ENCODE results near the gene TRIM47. TPM values are rescaled to one million over a fixed set of nuclear protein-coding genes. Genes with fewer than 3 reads are reported as not detected.
"Not testable (repeated sequence)": the region's sequence is repeated elsewhere in the genome, so short reads cannot be mapped to it uniquely, and the experiment has no call there.

TRIM47 gene
- total RNA-seq, 1 experiment from 2014 or later, result 12.9 TPM

DNA sequence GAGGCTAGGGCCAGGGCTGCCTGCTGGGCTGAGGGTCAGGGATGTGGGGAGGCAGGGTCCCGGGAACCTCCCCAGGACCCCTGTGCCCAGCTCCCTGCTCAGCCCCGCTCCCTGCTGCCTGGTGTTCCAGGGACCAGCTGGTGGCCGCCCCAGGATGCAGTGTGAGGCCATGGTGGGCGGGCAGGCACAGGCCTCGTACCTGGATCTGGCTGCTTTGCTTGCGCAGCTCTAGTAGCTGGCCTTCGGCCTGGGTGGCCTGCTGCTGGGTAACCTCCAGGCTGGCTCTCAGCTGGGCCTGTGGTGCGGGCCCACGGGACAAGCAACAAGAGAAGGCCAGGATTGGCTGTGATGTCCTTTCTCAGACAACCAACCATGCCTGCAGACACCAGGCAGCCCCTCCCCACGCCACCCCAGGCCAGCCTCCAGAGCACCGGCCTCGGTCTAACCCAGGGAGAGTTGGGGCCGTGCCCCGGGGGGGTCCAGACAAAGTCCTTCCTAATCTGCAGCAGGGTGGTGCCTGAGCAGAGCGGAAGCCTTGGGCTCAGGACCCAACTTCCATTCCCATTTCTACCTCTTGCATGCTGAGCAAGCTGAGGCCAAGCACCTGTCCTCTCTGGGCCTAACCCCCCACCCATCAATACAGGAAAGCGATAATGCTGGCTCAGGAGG, 14.3 kb upstream of the TRIM47 start:
- DNase-seq (ENCODE audit: low spot score), result no peak

DNA sequence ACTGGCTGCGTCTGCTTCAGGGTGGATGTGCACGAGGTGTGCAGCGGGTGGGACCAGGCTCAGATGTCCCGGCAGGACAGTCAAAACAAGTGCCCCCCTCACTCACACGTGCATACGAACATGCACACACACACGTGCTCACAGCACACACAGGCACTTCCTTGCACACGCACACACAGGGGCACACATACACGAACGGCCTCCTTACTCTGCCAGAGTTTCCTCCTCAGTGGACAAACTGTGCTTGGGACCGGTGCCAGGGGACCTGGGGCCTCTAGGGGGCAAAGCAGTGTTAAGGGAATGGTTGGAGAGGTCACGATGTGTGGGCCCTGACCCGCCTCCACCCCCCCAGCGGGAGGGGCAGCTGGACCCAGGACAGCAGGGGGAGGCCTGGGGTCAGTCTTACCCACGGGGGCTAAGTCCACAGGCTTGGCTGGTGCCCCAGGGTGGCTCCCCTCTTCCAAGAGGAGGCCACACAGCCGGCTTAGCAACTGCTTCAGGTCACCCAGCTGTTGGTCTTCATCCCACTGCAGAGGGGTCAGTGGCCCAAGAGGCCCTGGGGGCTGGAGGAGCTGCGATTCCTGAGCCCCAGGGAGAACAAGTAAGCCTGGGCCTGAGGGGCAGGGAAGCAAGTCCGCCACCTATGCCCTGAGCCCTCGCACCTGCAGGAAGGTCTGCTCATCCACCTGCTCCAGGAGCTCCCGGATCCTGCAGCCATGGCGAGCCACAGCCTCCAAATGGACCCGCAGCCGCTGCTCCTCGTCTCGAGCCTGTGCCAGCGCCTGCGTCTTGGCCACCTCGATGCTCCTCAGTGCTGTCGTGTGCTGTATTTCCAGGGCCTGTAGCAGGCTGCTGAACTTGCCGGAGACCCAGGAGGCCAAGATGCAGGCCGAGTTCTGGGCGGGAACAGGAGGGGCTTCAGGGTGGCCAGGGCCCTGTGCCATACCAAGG, 13.5 kb upstream of the TRIM47 start:
- no peak for DNase-seq (ENCODE audit: low spot score)

DNA sequence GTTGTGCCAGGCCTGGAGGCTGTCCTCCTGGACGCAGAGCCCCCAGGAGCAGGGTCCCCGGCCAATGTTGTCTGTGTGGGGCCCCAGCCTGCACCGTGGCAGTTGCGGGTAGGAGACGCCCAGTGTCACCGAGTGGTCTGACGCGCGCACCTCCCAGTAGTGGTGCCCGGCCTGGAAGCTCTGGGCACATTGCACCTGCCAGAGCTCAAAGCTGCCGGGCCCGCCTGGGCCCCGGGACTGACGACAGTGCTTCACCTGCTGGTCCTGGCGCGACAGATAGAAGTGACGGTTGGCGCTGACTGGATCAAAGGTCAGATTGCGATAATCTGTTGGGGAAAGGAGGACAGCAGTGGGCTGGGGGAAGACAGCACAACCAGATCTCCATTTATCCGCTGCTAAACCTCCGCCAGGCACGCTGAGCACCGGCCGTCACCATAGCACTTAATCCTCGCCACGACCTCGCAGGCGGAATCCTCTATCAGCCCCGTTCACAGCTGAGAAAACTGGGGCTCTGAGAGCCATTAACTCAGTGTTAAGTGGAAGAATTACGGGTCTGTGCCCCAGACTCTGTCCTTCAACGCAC, 12.7 kb upstream of the TRIM47 start:
- no peak for DNase-seq (ENCODE audit: low spot score)

DNA sequence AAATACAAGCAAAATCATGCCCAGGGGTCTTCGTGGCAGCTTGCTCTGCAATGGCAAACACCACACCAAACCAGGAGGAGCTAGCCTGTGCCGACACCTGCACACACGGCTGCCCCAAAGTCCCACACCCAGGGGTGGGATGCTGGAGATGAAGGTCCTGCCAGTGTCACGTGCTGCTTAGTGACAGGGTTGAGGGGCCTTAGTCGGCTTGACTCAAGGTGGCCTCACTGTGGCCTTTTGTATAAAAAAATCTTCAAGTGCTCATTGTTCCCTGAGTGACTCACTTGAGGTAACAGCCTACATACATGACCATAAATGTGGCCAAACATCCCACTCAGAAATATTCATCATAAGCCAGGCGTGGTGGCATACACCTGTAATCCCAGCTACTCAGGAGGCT, 11.1 kb upstream of the TRIM47 start:
- no peak for DNase-seq (ENCODE audit: low spot score)

DNA sequence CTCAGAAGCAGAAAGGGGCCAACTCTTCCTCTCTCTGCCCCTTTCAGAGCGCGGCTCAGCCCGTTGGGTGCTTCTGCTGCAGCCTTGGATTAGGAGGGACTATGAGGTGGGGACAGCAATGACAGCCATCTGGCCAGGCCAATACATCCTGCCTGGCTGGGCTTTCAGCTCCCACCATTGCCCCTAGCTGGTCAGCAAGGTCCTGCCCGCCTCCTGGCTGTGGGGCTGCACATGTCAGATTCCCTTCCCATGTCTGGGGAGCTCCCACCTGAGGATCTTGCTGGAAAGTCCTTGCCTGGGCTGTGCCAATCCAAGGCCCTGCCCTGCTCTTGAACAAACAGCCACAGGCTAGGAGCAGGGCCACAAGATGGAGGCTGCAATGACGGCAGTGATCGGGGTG, 10.1 kb upstream of the TRIM47 start:
- DNase-seq (ENCODE audit: low spot score), result no peak

DNA sequence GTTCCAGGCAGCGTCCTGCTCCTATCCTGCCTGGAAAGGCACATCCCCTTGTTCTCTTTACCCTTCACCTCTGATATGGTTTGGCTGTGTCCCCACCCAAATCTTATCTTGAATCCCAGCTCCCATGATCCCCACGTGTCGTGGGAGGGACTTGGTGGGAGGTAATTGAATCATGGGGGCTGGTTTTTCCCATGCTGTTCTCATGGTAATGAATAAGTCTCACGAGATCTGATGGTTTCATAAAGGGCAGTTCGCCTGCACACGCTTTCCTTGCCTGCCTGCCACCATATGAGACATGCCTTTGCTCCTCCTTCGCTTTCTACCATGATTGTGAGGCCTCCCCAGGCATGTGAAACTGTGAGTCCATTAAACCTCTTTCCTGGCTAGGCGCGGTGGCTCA, 7.5 kb upstream of the TRIM47 start:
- DNase-seq (ENCODE audit: low spot score), result not testable (repeated sequence)

DNA sequence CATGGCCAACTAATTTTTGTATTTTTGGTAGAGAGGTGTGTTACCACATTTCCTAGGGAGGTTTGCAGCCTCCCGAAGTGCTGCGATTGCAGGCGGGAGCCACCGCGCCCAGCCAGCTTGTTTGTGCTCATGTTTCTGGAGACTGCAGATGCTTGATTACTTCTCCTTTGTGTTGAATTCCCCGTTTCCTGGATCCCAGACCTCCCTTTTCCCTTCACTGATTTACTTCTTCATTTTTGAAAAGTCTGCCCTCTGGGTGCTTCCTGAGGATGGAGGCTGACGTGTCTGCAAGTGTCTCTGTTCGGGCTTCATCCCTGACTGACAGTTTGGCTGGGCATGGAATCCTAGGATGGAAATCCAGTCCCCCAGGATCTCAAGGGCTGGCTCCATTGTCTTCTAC, 7.0 kb upstream of the TRIM47 start:
- DNase-seq (ENCODE audit: low spot score), result no peak

DNA sequence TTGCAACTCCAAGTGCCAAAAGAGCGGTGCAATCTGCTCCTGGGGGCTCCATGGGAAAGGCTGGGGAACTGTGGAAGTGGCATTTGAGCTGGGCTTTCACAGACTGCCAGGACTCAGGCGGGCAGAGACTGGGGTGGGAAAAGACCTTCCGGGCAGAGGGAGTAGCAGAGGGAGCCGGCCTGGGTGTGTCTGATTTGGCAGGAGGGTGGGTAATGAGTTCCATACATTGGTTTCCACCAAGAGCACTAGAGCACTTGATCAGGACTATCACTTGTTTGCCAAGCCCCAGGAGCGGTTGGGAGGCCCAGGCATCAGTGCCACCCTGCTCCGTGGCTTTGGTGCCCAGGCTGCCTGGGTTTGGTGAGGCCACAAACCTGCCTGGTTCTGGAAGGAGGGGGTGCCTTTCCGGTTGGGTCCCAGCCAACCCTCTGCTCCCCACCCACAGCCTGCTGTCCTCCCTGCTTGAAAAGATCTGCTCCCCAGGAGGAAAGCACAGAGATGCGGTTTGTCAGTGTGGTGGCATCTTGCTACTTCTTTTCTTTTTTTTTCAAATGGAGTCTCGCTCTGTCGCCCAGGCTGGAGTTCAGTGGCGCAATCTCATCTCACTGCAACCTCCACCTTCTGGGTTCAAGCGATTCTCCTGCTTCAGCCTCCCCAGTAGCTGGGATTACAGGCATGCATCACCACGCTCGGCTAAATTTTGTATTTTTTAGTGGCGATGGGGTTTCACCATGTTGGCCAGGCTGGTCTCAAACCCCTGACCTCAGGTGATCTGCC, 3.5 kb upstream of the TRIM47 start:
- no peak for DNase-seq (ENCODE audit: low spot score)

DNA sequence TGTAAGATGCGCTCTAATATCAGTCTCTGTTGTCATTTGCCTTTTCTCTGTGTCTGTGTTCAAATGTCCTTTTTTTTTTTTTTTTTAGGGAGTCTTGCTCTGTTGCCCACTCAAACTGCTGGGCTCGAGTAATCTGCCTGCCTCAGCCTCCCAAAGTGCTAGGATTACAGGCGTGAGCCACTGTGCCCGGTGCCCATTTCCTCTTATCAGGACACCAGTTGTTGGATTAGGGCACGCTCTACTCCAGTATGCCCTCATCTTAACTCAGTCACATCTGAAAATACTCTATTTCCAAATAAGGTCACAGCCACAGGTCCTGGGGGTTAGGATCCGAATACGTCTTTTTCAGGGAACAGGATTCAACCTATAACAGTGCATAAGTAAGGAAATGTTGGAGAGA, 1.9 kb upstream of the TRIM47 start:
- no peak for DNase-seq (ENCODE audit: low spot score)

DNA sequence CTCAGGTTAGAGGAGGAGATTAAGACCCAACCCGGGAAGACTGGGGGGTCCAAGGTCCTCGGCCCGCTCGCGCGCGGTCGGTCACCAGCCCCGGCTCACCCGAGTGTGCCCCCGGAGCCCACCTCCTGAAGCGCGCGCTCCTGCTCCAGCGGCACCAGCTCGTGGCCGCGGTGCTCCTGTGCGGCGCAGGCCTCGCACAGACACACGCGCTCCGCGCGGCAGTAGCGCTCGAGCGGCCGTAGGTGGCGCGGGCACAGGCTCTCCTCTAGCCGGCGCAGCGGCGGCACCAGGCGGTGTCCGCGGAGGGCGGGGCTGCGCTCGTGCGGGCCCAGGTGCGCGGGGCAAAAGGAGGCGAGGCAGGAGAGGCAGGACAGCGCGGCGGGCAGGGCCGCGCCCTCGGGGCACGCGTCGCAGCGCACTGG, 618 bp downstream of the TRIM47 start:
- DNase-seq (ENCODE audit: low spot score), result peak; percentile 73

DNA sequence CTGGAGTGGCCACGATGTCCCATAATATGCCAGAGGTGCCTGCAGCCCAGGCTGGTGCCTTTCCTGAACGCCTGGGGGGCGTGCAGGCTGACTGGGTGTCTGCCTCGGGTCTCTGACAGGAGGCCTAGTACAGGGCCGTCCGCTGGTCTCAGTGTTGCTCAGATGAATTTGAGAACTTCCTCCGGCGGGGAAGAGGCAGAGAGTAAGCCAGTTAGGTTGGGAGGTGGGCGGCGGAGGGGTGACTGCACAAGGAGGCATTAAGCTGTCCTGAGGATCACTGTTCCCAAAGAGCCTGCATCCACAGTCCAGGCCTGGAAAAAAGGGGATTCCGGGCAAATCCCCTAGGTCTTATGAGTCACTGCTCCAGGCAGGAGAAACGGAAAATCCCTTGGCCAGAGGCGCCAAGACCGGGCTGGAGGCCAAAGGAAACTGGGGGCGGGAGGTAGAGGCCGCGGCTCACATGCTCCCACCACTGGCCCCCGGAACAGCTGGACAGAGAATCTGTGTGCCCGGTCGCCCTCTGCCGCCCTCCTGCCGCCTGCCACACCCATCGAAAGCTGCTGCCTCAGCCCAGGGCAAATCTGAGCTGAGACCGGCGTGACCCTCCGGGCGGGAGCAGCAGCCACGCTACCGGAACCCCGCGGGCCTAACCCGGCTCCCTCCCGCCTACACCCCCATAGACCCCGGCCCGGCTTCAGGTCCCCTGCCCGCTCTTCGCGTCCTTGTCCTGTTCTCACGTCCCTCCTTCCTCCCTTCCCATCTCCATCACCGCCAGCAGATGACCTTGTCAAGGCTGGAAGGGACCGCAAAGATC, 1.2 kb downstream of the TRIM47 start:
- DNase-seq (ENCODE audit: low spot score), result peak; percentile 91

DNA sequence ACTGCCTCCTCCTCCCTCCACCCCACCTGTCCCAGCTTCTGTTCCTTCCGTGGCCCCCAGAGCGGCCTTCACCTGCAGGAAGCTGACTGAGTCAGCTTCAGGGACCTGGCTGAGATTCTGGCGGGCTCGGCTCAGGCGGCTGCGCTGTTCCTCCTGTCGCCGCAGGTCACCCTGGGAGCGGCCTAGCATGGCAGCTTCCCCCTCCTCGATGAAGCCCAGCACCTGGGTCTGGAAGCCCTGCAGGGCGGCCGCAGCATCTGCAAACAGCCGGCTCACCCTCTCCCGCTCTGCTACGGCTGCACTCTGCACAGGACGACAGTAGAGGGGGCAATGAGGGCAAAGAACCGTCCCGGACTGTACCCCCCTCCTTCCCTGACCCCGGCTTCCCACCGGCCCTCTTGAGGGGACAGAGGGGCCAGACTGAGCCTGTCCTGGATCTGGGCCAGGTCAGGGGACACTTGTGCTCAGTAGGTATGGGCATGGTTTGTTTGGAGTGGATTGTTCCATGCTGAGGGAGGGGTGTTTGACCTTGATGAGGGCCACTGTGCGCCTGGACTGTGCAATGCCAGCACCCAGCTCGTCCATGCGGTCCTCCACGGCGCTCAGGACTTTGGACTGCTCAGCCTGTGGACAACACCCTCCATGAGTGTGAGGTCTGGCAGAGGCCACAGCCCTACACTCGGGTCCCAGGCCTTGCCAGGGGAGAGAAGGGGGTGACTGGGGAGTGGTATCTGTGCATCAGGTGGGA, 2.0 kb downstream of the TRIM47 start:
- no peak for DNase-seq (ENCODE audit: low spot score)

DNA sequence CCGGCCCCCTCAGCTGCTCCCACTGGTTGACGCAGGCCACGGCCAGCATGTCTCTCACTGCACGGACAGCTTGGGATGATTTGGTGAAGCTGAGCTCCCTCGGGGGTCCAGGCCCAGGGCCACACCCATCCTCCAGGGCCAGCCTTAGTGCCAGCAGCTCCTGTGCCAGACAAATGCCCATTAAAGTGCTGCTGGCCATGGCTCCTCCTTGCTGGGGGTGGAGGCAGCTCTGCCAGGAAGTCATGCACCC, 2.5 kb downstream of the TRIM47 start:
- DNase-seq (ENCODE audit: low spot score), result peak; percentile 88

DNA sequence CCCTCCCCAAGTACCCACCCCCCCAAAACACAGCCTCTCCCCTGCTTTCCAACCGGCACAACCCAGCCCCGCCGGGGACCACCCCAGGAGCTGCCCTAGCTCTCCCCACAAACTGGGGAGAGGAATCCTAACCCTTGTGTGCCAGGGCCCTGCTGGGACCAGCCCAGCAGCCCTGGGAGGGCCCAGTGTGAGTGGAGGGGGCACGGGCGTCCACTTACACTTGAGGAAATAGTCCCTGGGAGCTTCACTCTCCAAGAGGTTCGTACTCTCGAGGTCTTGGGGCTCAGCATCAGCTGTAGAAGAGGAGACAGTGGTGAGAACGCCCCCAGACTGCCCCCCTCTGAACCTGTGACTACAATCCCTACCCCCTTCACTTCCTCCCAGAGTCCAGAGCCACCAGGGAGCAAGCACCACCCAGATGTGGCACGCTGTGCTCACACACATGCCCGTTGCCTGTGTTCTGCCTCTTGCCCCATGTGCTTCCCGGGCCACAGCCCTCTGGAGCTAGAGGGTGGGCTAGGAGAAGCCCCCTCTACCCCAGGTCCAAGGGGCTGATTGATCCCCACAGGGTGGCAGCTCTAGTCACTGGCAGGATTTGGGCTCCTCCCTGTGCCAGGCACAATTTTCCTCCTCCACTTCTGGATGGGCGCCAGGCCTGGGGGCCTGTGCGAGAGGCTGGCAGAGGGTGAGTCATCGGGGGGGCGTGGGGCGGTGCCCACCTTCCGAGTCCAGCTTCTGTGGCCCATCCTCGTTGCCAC, 3.0 kb downstream of the TRIM47 start:
- no peak for DNase-seq (ENCODE audit: low spot score)

DNA sequence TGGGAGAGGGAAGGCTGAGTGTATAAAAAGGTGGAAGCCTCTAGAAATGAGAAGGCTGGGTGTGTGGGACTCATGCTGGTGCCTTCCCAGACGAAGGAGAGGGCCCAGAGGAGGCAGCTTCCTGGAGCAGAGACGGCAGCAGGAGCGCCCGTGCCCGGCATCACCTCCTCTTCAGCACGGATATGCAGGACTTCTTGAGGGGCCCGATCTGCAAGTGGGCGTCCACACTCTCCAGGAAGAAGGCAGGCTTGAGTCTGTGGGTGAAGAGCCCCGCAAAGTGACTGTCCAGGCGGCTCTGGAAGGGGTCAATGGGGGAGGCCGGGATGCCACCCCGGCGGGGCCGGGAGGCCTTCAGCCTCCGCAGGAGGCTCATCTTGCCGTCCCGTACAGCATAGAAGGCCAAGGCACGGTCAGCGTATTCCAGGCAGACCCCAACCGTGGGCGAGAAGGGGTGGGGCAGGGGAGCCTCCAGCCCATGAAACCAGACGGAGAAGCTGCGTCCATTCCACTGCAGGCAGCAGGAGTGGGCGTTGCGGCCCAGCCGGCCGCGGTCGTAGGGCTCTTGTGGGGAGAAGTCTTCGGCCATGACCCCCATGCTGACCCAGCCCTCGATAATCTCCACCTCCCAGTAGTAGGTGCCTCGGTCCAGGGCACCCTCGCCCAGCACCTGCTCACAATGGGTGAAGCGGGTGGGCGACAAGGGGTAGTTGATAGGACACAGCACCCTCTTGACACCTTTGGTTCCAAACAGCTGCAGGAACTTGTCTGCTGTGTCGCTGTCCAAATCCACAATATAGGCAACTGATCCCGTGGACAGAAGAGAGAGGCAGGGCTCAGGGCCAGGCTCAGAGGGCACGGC, 3.8 kb downstream of the TRIM47 start:
- DNase-seq (ENCODE audit: low spot score), result no peak

DNA sequence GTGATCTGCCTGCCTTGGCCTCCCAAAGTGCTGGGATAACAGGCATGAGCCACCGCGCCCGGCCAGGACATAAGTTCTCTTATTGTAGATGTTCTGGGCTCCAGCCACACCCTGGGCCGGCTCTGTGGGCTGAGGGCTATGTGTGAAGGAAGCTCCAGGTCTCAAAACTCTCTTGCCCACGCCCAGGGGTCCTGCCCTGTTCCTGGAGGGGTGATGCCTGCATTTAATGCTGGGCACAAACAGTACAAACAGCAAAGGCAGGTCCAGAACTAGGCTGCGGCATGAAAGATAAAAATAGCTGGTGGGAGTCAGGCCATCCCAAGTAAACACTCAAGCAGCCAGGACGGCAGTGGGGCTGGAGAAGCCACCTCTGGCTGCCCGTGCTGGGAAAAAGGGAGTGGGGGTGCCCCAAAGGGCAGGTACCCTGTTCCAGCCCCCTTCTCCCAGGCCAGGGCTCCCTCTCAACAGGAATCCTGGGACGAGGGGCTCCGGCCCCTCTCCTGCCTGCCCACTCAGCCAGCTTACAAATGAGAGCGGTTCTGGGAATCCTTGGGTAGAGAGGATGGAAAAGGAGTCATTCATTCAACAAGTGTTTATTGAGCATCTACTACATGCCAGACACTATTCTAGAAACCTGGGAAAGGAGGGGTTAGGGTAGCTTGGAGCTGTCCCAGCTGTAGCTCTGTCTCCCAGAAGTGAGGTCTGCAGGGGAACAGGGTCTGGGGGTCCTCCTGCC, 4.6 kb downstream of the TRIM47 start:
- no peak for DNase-seq (ENCODE audit: low spot score)

DNA sequence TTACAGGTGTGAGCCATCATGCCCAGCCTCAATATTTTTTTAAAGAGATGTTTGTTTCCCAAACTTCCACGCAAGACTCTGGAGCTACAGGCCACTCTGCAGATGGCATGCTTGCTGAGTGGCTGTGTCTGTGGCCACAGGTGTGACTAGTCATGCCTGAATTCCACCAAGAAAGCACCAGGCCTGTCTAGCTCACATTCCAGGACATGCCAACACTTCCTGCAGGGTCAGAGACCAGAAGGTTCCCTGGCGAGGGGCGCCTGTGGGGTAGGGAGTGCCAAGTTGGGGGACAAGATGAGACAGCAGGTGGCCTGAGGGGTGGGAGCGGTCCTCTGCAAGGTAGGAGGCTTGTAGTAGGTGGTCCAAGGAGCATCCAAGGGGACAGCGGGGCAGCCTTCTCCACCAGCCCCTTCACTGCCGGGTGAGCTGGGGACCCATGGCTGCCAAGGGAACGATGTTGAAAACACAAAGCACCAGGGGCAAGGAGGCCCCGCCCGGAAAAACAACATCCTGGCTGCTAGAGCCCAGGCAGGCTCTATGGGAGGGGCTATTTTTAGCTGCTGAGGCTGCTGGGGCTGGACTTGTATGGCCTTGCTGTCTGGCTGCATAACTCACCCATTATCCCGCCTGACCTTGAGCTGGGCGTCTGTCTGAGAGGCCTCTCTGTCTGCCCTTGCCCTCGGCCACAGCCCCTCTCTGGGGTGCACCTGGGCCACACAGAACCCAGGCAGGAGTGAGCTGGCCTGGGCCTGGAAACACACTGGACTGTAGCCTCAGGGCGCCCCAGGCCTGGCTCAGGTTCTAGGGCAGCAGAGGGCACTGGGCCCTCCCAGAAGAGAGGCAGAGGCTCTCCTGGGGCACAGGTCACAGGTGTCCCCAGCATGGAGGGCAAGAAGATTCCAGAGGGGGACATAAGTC, 5.7 kb downstream of the TRIM47 start:
- DNase-seq (ENCODE audit: low spot score), result peak; percentile 81

Measured in H4 (cell line).